HepG2 (cell line): ENCODE results near the gene RCOR3. TPM values are rescaled to one million over a fixed set of nuclear protein-coding genes. Genes with fewer than 3 reads are reported as not detected.
A peak's percentile ranks its signal among the peaks of the same experiment; 100 is the strongest.

Source experiments
- BRCA1 ChIP-seq: sonication (generic); formaldehyde crosslinking; IDR thresholded peaks from 2 replicates; pipeline ENCODE4 v1.4.0; 2020; ENCODE audit warnings: missing genetic modification reagents
- EED ChIP-seq: sonication (generic); formaldehyde crosslinking; IDR thresholded peaks from 2 replicates; pipeline ENCODE4 v1.5.0; 2020; ENCODE audit warnings: mild to moderate bottlenecking, missing genetic modification reagents
- FOSL2 ChIP-seq: sonication (generic); formaldehyde crosslinking; IDR thresholded peaks from 2 replicates; pipeline ENCODE4 v1.4.0; 2020; ENCODE audit warnings: missing genetic modification reagents
- FOXC1 ChIP-seq: sonication (generic); formaldehyde crosslinking; IDR thresholded peaks from 2 replicates; pipeline ENCODE4 v1.8.0; 2022; ENCODE audit warnings: mild to moderate bottlenecking, missing genetic modification reagents, borderline replicate concordance
- FOXO4 ChIP-seq: sonication (generic); formaldehyde crosslinking; conservative IDR thresholded peaks from 2 replicates; pipeline ENCODE4 v1.8.1; 2023; ENCODE audit warnings: missing genetic modification reagents
- NBN ChIP-seq: fragments of 450-650 bp; conservative IDR thresholded peaks from 2 replicates; pipeline ENCODE4 v1.6.1; 2017
- ONECUT2 ChIP-seq: sonication (generic); formaldehyde crosslinking; IDR thresholded peaks from 2 replicates; pipeline ENCODE4 v1.4.0; 2020; ENCODE audit warnings: missing genetic modification reagents
- PCBP1 ChIP-seq: fragments of 200-400 bp; formaldehyde crosslinking; IDR thresholded peaks from 2 replicates; pipeline ENCODE4 v1.6.1; 2017; ENCODE audit warnings: mild to moderate bottlenecking, low read depth, low read length, borderline replicate concordance
- SIN3A ChIP-seq: IDR thresholded peaks from 2 replicates; pipeline ENCODE4 v1.6.1; 2011; ENCODE audit warnings: low read depth, mild to moderate bottlenecking, control low read depth, low read length, borderline replicate concordance
- THYN1 ChIP-seq: sonication (generic); formaldehyde crosslinking; IDR thresholded peaks from 2 replicates; pipeline ENCODE4 v1.8.1; 2023; ENCODE audit warnings: low read depth, mild to moderate bottlenecking, moderate library complexity, missing genetic modification reagents, borderline replicate concordance
- ZC3H13 ChIP-seq: sonication (generic); formaldehyde crosslinking; IDR thresholded peaks from 2 replicates; pipeline ENCODE4 v1.8.1; 2023; ENCODE audit warnings: mild to moderate bottlenecking, missing genetic modification reagents, moderate library complexity
- ZFAT ChIP-seq: sonication (generic); formaldehyde crosslinking; conservative IDR thresholded peaks from 2 replicates; pipeline ENCODE4 v1.8.1; 2023; ENCODE audit warnings: missing genetic modification reagents, inconsistent platforms
- ZFY ChIP-seq: sonication (generic); formaldehyde crosslinking; IDR thresholded peaks from 2 replicates; pipeline ENCODE4 v1.4.0; 2020; ENCODE audit warnings: missing genetic modification reagents
- ZNF282 ChIP-seq: fragments of 450-650 bp; IDR thresholded peaks from 2 replicates; pipeline ENCODE4 v1.6.1; 2018; ENCODE audit not compliant: partially characterized antibody
- ZNF30 ChIP-seq: sonication (generic); formaldehyde crosslinking; IDR thresholded peaks from 2 replicates; pipeline ENCODE4 v1.5.0; 2020; ENCODE audit warnings: mild to moderate bottlenecking, missing genetic modification reagents
- ZNF33B ChIP-seq: sonication (generic); formaldehyde crosslinking; IDR thresholded peaks from 2 replicates; pipeline ENCODE4 v1.5.1; 2020; ENCODE audit warnings: mild to moderate bottlenecking, missing genetic modification reagents
- ZNF446 ChIP-seq: sonication (generic); formaldehyde crosslinking; IDR thresholded peaks from 2 replicates; pipeline ENCODE4 v1.5.0; 2020; ENCODE audit warnings: mild to moderate bottlenecking, missing genetic modification reagents
- ZNF670 ChIP-seq: sonication (generic); formaldehyde crosslinking; IDR thresholded peaks from 2 replicates; pipeline ENCODE4 v1.8.0; 2022; ENCODE audit warnings: mild to moderate bottlenecking, missing genetic modification reagents, borderline replicate concordance
- ZNF878 ChIP-seq: sonication (generic); formaldehyde crosslinking; IDR thresholded peaks from 2 replicates; pipeline ENCODE4 v1.8.1; 2023; ENCODE audit warnings: mild to moderate bottlenecking, missing genetic modification reagents, moderate library complexity
- ZSCAN22 ChIP-seq: sonication (generic); formaldehyde crosslinking; IDR thresholded peaks from 2 replicates; pipeline ENCODE4 v1.4.0; 2020; ENCODE audit warnings: mild to moderate bottlenecking, missing genetic modification reagents
- ZSCAN9 ChIP-seq: IDR thresholded peaks from 2 replicates; pipeline ENCODE4 v1.6.1; 2016; ENCODE audit warnings: borderline replicate concordance
- polyA plus RNA-seq, 8 experiments: library from polyadenylated mRNA; depleted of rRNA in 3 of 8; stranded (reverse) in 7 of 8; unstranded in 1 of 8; fragments of >200 nt; fragmentation: Illumina TruSeq in 4 of 8; extraction: Trizol in 4 of 8; gene quantifications; 2 replicates each; pipeline versions ENCODE4 v1.2.1 to v1.2.3, GENCODE V29; 2011 to 2016; ENCODE audit warnings: low read depth in 4 of 8, missing spikeins in 1 of 8, mixed read lengths in 1 of 8; ENCODE audit not compliant: insufficient read depth in 1 of 8
- total RNA-seq, 5 experiments: library from RNA; depleted of rRNA; stranded (reverse); fragments of >200 nt; fragmentation: Illumina TruSeq; extraction: Trizol; gene quantifications; 2 replicates each; pipeline ENCODE4 v1.2.3, GENCODE V29; 2016; ENCODE audit warnings: low read depth in 1 of 5
- TF ChIP-seq, protein P1 (sequence below): sonication (generic); formaldehyde crosslinking; conservative IDR thresholded peaks from 2 replicates; pipeline ENCODE4 v1.4.0; 2020; ENCODE audit warnings: missing genetic modification reagents
- TF ChIP-seq, protein P2 (sequence below): sonication (generic); formaldehyde crosslinking; IDR thresholded peaks from 2 replicates; pipeline ENCODE4 v1.4.0; 2020; ENCODE audit warnings: missing genetic modification reagents
- TF ChIP-seq, protein P3 (sequence below): IDR thresholded peaks from 2 replicates; pipeline ENCODE4 v1.6.1; 2016; ENCODE audit warnings: low read depth, borderline replicate concordance

Gene RCOR3
- total and polyA plus RNA-seq, 2 of the 13 experiments (the other 11 are each of a cell fraction or from before 2014, with no cell fraction given) = 16.8 to 31.6 TPM

DNA sequence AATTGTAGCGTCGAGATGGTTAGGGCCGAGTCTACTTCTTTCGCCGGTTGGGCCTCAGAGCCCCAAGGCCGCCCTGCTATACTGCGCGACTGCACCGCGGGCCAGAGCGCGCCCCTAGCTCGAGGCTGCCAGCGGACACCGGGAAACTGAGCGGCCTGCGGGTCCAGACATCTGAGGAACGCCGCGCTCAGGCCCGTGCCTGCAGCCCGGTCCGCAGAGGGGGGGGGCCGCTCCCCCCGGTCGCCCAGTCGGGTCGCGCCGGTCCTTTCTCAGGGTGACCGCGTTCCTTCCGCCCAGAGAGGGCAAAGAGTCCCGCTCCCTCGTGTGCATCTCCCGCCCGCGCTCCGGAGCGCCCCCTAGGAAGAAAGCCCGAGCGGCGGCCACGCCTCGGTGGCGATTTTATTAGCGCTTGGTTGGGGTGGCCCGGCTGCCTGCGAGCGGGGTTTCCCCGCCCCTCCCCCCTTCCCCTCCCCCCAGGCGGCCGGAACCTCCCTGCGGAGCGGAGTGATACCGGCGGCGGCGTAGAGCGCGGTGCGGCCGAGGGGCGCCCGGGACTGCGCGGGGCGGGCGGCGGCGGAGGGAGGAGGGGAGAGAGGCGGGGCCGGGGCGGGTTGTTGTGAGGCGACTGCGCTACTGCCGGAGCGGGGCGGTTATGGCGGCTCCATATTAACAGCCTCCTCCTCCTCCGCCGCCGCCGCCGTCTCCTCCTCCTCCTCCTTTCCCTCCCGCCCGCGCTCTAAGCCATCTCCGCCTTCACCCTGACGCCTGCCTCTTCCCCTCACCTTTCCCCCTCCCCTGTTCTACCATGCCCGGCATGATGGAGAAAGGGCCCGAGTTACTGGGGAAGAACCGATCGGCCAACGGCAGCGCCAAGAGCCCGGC is at the start of gene RCOR3 (continued):
- TF ChIP-seq, protein P1, sequence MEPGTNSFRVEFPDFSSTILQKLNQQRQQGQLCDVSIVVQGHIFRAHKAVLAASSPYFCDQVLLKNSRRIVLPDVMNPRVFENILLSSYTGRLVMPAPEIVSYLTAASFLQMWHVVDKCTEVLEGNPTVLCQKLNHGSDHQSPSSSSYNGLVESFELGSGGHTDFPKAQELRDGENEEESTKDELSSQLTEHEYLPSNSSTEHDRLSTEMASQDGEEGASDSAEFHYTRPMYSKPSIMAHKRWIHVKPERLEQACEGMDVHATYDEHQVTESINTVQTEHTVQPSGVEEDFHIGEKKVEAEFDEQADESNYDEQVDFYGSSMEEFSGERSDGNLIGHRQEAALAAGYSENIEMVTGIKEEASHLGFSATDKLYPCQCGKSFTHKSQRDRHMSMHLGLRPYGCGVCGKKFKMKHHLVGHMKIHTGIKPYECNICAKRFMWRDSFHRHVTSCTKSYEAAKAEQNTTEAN (CRISPR knock-in tag) = no peak; the same call in 1 of the 2 replicates
- TF ChIP-seq ZC3H13 (CRISPR knock-in tag) (peak; percentile 52; the same call in 1 of the 2 replicates), NBN (no peak), BRCA1 (CRISPR knock-in tag) (no peak), ZFAT (CRISPR knock-in tag) (no peak), ZNF670 (CRISPR knock-in tag) (peak; percentile 77; the same call in 1 of the 2 replicates), FOSL2 (CRISPR knock-in tag) (peak; percentile 65; the same call in 1 of the 2 replicates), ZFY (CRISPR knock-in tag) (peak; percentile 93), ZNF33B (CRISPR knock-in tag) (peak; percentile 85), ZNF30 (CRISPR knock-in tag) (peak; percentile 76; the same call in 1 of the 2 replicates), ZNF878 (CRISPR knock-in tag) (no peak; the same call in 1 of the 2 replicates), FOXC1 (CRISPR knock-in tag) (peak; percentile 87), ZSCAN9 (no peak; the same call in none of the 2 replicates), SIN3A (peak; percentile 81; the same call in 1 of the 2 replicates), ZNF282 (no peak), EED (CRISPR knock-in tag) (peak; percentile 68), THYN1 (no peak), FOXO4 (CRISPR knock-in tag) (0 out of 2 replicates have a peak, but pooled peaks have one; percentile 25), PCBP1 (peak; percentile 100), ONECUT2 (CRISPR knock-in tag) (no peak; the same call in 1 of the 2 replicates), ZSCAN22 (CRISPR knock-in tag) (no peak), ZNF446 (CRISPR knock-in tag) (no peak)
- TF ChIP-seq, protein P2, sequence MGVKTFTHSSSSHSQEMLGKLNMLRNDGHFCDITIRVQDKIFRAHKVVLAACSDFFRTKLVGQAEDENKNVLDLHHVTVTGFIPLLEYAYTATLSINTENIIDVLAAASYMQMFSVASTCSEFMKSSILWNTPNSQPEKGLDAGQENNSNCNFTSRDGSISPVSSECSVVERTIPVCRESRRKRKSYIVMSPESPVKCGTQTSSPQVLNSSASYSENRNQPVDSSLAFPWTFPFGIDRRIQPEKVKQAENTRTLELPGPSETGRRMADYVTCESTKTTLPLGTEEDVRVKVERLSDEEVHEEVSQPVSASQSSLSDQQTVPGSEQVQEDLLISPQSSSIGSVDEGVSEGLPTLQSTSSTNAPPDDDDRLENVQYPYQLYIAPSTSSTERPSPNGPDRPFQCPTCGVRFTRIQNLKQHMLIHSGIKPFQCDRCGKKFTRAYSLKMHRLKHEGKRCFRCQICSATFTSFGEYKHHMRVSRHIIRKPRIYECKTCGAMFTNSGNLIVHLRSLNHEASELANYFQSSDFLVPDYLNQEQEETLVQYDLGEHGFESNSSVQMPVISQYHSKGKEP (CRISPR knock-in tag) = peak; percentile 86
- TF ChIP-seq, protein P3, sequence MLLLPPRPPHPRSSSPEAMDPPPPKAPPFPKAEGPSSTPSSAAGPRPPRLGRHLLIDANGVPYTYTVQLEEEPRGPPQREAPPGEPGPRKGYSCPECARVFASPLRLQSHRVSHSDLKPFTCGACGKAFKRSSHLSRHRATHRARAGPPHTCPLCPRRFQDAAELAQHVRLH (CRISPR knock-in tag) = peak; percentile 53; the same call in 1 of the 2 replicates
